Progenitor cell of endocrine pancreas (in vitro differentiated cells): ENCODE data around the gene SH3PXD2A. TPM values are rescaled to one million over a fixed set of nuclear protein-coding genes. Genes with fewer than 3 reads are reported as not detected.

Experiments used
- DNase-seq: peaks from one replicate; pipeline ENCODE4 v3.0.0; 2021; ENCODE audit warnings: low spot score; ENCODE audit not compliant: unreplicated experiment
- H3K27ac Mint-ChIP-seq: 2 replicates; pipeline ENCODE4 v1.8.0; 2021; ENCODE audit warnings: mild to moderate bottlenecking, moderate library complexity, mixed read lengths
- H3K27me3 Mint-ChIP-seq: 2 replicates; pipeline ENCODE4 v1.8.0; 2021; ENCODE audit warnings: mixed read lengths
- H3K36me3 Mint-ChIP-seq: 2 replicates; pipeline ENCODE4 v1.8.0; 2022; ENCODE audit warnings: mixed read lengths; ENCODE audit not compliant: insufficient read depth
- H3K4me1 Mint-ChIP-seq: 2 replicates; pipeline ENCODE4 v1.8.0; 2021; ENCODE audit warnings: low read depth, mixed read lengths
- H3K4me3 Mint-ChIP-seq: 2 replicates; pipeline ENCODE4 v1.8.0; 2021; ENCODE audit warnings: low read depth, mild to moderate bottlenecking, moderate library complexity, mixed read lengths
- H3K9me3 Mint-ChIP-seq: 2 replicates; pipeline ENCODE4 v1.8.0; 2021; ENCODE audit warnings: low read depth, mixed read lengths
- total RNA-seq: library from RNA; stranded (reverse); gene quantifications from 2 replicates; pipeline ENCODE4 v1.2.1, GENCODE V29; 2021
- TF ChIP-seq, protein P1 (sequence below): fragments of 200-600 bp; sonication (generic); IDR thresholded peaks from one replicate; pipeline ENCODE4 v1.5.0; 2021; ENCODE audit warnings: antibody characterized with exemption, mild to moderate bottlenecking; ENCODE audit not compliant: unreplicated experiment

The SH3PXD2A gene
- total RNA-seq, 1 donor from 2014 or later: 28.0 TPM

GRCh38 chr10:103833731-103834365 lies 21.5 kb downstream of the SH3PXD2A start:
- peaks cover 56% of the 10 kb centered on the region for H3K4me1 Mint-ChIP-seq
- no peak overlapping the region for H3K4me3 Mint-ChIP-seq
- peak overlapping the region; percentile 42 for H3K27ac Mint-ChIP-seq

GRCh38 chr10:103832806-103833205 lies 22.6 kb downstream of the SH3PXD2A start:
- Mint-ChIP-seq H3K9me3 (no peaks in the 10 kb centered on the region), H3K27ac (no peak overlapping the region), H3K36me3 (peaks cover 4% of the 10 kb centered on the region), H3K27me3 (no peaks in the 10 kb centered on the region), H3K4me3 (no peak overlapping the region), H3K4me1 (peaks cover 58% of the 10 kb centered on the region)
- TF ChIP-seq, protein P1, sequence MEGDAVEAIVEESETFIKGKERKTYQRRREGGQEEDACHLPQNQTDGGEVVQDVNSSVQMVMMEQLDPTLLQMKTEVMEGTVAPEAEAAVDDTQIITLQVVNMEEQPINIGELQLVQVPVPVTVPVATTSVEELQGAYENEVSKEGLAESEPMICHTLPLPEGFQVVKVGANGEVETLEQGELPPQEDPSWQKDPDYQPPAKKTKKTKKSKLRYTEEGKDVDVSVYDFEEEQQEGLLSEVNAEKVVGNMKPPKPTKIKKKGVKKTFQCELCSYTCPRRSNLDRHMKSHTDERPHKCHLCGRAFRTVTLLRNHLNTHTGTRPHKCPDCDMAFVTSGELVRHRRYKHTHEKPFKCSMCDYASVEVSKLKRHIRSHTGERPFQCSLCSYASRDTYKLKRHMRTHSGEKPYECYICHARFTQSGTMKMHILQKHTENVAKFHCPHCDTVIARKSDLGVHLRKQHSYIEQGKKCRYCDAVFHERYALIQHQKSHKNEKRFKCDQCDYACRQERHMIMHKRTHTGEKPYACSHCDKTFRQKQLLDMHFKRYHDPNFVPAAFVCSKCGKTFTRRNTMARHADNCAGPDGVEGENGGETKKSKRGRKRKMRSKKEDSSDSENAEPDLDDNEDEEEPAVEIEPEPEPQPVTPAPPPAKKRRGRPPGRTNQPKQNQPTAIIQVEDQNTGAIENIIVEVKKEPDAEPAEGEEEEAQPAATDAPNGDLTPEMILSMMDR: no peak
- no peak for DNase-seq

More at GRCh38 chr10:103833731-103834365, 21.5 kb downstream of the SH3PXD2A start:
- no peaks in the 10 kb centered on the region for H3K27me3 Mint-ChIP-seq
- H3K36me3 Mint-ChIP-seq: peaks cover 4% of the 10 kb centered on the region
- TF ChIP-seq, protein P1: no peak
- H3K9me3 Mint-ChIP-seq: no peaks in the 10 kb centered on the region
- DNase-seq: no peak

- TF ChIP-seq, protein P1: no peak
- Mint-ChIP-seq H3K4me1 (peaks cover 33% of the 10 kb centered on the region), H3K27me3 (no peaks in the 10 kb centered on the region), H3K4me3 (no peak overlapping the region), H3K9me3 (no peaks in the 10 kb centered on the region), H3K36me3 (peaks cover 4% of the 10 kb centered on the region), H3K27ac (peak overlapping the region; percentile 29)
- DNase-seq: no peak
These were observed 25.4 kb downstream of the SH3PXD2A start for GRCh38 chr10:103829838-103830465.

DNA sequence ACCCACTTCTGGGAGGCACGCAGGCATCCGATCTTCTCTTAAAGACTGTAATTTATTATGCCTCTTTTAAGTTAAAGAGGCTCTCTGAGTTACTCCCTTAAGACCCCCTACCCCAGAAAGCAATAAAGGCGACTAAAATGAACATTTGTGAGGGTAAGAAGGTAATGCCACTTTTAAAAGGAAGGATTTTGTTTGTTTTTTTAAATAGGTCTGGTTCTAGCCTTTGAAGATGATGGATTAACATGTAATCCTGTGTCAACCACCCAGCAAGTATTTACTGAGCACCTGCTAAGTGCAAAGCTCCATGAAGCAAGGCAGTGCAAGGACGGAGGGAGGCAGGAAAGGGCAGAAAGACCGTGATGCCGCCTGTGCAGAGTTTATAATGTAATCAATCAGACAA lies 26.1 kb downstream of the SH3PXD2A start:
- Mint-ChIP-seq H3K27me3 (no peaks in the 10 kb centered on the region), H3K27ac (no peak overlapping the region), H3K4me1 (peaks cover 34% of the 10 kb centered on the region), H3K36me3 (peaks cover 4% of the 10 kb centered on the region), H3K4me3 (no peak overlapping the region), H3K9me3 (no peaks in the 10 kb centered on the region)
- TF ChIP-seq, protein P1: no peak
- no peak for DNase-seq

DNA sequence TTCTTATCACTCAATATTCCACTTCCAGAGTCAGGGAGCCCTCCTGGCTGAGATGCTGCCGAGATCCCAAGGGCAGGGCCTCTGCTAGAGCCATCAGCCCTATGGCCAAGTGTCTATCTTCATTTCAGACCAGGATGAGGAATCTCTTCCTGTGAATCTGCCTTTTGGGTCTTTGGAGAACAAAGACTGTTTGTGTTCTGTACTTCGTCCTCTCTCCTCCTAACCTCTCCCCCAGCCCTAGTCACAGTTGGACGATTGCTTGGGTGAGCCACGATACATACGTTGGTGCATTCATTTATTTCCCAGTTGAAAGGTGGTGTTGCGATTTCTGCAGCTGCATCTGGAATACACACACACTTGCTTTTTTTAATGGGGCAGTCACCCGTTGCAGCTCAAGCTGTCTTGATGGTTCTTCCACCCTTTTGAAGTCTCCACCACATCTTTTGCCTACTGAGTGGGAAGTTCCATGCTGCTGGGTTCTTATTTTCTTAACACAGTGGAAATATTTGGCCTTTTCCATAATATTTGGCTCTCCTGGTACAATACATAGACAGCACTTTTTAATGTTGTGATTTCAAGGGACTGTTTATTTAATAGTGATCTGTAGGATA lies 26.7 kb downstream of the SH3PXD2A start:
- peaks cover 30% of the 10 kb centered on the region for H3K4me1 Mint-ChIP-seq
- no peak overlapping the region for H3K27ac Mint-ChIP-seq
- no peaks in the 10 kb centered on the region for H3K27me3 Mint-ChIP-seq
- H3K36me3 Mint-ChIP-seq: peaks cover 4% of the 10 kb centered on the region
- DNase-seq: no peak
- H3K4me3 Mint-ChIP-seq: no peak overlapping the region
- no peaks in the 10 kb centered on the region for H3K9me3 Mint-ChIP-seq
- TF ChIP-seq, protein P1: no peak
